ENCODE data around the gene SORCS1. TPM values are rescaled to one million over a fixed set of nuclear protein-coding genes. Genes with fewer than 3 reads are reported as not detected.

SORCS1 gene
- polyA plus RNA-seq, 1 donor (not counting 4 experiments of a cell fraction or from before 2014, with no cell fraction given): not detected

DNA sequence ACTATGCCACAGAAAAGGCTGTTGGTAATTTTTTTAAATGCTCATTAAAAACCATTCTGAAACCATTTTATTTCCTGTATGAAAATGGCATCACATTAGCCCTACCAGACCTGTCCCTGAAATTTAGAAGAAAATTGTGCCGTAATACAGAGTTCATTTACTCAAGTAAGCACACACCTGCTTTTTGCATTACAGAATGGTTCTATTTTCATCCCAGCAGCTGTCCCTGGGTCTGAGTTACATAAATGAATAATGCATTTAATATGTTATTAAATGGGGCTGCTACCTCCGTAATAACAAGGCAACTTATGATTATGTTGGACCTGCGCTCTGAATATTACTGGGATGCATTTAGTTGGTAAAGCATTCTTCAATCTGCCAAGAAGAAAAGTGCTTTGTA lies 508.9 kb downstream of the SORCS1 start:
- TF ChIP-seq EZH2 (IDR thresholded peaks at IDR 0.05; ENCODE audit: low read length): no peak
- TF ChIP-seq, protein P1, sequence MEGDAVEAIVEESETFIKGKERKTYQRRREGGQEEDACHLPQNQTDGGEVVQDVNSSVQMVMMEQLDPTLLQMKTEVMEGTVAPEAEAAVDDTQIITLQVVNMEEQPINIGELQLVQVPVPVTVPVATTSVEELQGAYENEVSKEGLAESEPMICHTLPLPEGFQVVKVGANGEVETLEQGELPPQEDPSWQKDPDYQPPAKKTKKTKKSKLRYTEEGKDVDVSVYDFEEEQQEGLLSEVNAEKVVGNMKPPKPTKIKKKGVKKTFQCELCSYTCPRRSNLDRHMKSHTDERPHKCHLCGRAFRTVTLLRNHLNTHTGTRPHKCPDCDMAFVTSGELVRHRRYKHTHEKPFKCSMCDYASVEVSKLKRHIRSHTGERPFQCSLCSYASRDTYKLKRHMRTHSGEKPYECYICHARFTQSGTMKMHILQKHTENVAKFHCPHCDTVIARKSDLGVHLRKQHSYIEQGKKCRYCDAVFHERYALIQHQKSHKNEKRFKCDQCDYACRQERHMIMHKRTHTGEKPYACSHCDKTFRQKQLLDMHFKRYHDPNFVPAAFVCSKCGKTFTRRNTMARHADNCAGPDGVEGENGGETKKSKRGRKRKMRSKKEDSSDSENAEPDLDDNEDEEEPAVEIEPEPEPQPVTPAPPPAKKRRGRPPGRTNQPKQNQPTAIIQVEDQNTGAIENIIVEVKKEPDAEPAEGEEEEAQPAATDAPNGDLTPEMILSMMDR (optimal IDR thresholded peaks at IDR 0.05 in 1 of 3, IDR thresholded peaks at IDR 0.05 in 1 of 3, conservative IDR thresholded peaks at IDR 0.05 in 1 of 3; ENCODE audit: extremely low read depth in 1 of 3, insufficient read depth in 2 of 3, low read length in 3 of 3): no peak
- no peak for DNase-seq (ENCODE audit: low read depth, low spot score)
- no peaks in the 10 kb centered on the region for H3K27me3 ChIP-seq (ENCODE audit: control insufficient read depth, extremely low read depth, insufficient read depth, low read length)
- no peak overlapping the region for H3K4me2 ChIP-seq (ENCODE audit: control insufficient read depth, extremely low read depth, insufficient read depth, low read depth, low read length)
- H3K9ac ChIP-seq (ENCODE audit: control insufficient read depth, extremely low read depth, insufficient read depth, low read length): no peak overlapping the region
- H2AFZ ChIP-seq (ENCODE audit: control insufficient read depth, low read length): no peak overlapping the region
- no peaks in the 10 kb centered on the region for H4K20me1 ChIP-seq (ENCODE audit: control insufficient read depth, extremely low read depth, insufficient read depth, low read length)
- no peak overlapping the region for H3K27ac ChIP-seq (ENCODE audit: control insufficient read depth, insufficient read depth, low read length)
- H3K9me3 ChIP-seq (ENCODE audit: control insufficient read depth, low read depth, low read length): no peaks in the 10 kb centered on the region
- no peaks in the 10 kb centered on the region for H3K9me1 ChIP-seq (ENCODE audit: control insufficient read depth, extremely low read depth, insufficient read depth, low read length)
- no peak for FAIRE-seq
- no peaks in the 10 kb centered on the region for H3K79me2 ChIP-seq (ENCODE audit: control insufficient read depth, insufficient read depth, low read length)
- H3K4me3 ChIP-seq (ENCODE audit: control insufficient read depth in 2 of 3, extremely low read depth in 1 of 3, insufficient read depth in 2 of 3, low read depth in 1 of 3, low read length in 3 of 3): no peak overlapping the region
- H3K36me3 ChIP-seq (ENCODE audit: control insufficient read depth in 2 of 2, extremely low read depth in 1 of 2, insufficient read depth in 2 of 2, low read length in 2 of 2): no peaks in the 10 kb centered on the region
- no peaks in the 10 kb centered on the region for H3K4me1 ChIP-seq (ENCODE audit: control insufficient read depth, extremely low read depth, insufficient read depth, low read length)
- dilution Hi-C loops (cut with MboI; ENCODE audit: extremely low pct_ligation_motif_present, low sequenced_read_pairs): no loop called here

DNA sequence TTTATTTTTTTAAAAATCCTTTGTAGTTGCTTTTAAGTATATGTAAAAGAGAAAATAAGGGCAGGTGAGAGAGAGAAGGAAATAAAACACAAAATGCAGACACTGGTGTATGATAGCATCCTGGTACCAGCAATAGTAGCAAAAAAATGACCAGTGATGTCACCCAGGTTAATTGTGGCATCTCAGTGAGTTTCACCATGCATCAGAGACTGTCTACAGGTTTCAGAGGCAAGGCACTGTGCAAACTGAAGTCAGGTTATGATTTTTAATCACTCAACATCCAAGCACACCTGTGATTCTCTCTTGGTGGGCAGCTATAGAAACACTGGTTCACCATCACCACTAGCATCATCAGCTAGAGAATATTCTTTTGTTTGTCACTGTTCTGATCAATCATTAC lies 509.3 kb downstream of the SORCS1 start:
- Histone ChIP-seq H4K20me1 (ENCODE audit: control insufficient read depth, extremely low read depth, insufficient read depth, low read length) (no peaks in the 10 kb centered on the region), H2AFZ (ENCODE audit: control insufficient read depth, low read length) (no peak overlapping the region), H3K4me1 (ENCODE audit: control insufficient read depth, extremely low read depth, insufficient read depth, low read length) (no peaks in the 10 kb centered on the region), H3K36me3 (ENCODE audit: control insufficient read depth in 2 of 2, extremely low read depth in 1 of 2, insufficient read depth in 2 of 2, low read length in 2 of 2) (no peaks in the 10 kb centered on the region), H3K4me2 (ENCODE audit: control insufficient read depth, extremely low read depth, insufficient read depth, low read depth, low read length) (no peak overlapping the region), H3K79me2 (ENCODE audit: control insufficient read depth, insufficient read depth, low read length) (no peaks in the 10 kb centered on the region), H3K27ac (ENCODE audit: control insufficient read depth, insufficient read depth, low read length) (no peak overlapping the region), H3K4me3 (ENCODE audit: control insufficient read depth in 2 of 3, extremely low read depth in 1 of 3, insufficient read depth in 2 of 3, low read depth in 1 of 3, low read length in 3 of 3) (no peak overlapping the region), H3K9ac (ENCODE audit: control insufficient read depth, extremely low read depth, insufficient read depth, low read length) (no peak overlapping the region), H3K27me3 (ENCODE audit: control insufficient read depth, extremely low read depth, insufficient read depth, low read length) (no peaks in the 10 kb centered on the region), H3K9me3 (ENCODE audit: control insufficient read depth, low read depth, low read length) (no peaks in the 10 kb centered on the region), H3K9me1 (ENCODE audit: control insufficient read depth, extremely low read depth, insufficient read depth, low read length) (no peaks in the 10 kb centered on the region)
- DNase-seq (ENCODE audit: low read depth, low spot score) (no peak), FAIRE-seq (no peak)
- dilution Hi-C loops (cut with MboI; ENCODE audit: extremely low pct_ligation_motif_present, low sequenced_read_pairs): no loop called here
- TF ChIP-seq, protein P1 (optimal IDR thresholded peaks at IDR 0.05 in 1 of 3, IDR thresholded peaks at IDR 0.05 in 1 of 3, conservative IDR thresholded peaks at IDR 0.05 in 1 of 3; ENCODE audit: extremely low read depth in 1 of 3, insufficient read depth in 2 of 3, low read length in 3 of 3): no peak

All from keratinocyte (primary cell).